HG02970 (cell line): ENCODE data around the gene CCDC158.
"Not testable (repeated sequence)": the region's sequence is repeated elsewhere in the genome, so short reads cannot be mapped to it uniquely, and the experiment has no call there.

Experiments
- ATAC-seq: cut with Tn5 transposase; IDR thresholded peaks from one replicate; pipeline ENCODE4 v1.9.1; 2021; ENCODE audit warnings: mild to moderate bottlenecking, moderate library complexity, moderate number of reproducible peaks; ENCODE audit not compliant: unreplicated experiment, low FRiP score

CCDC158 gene

DNA sequence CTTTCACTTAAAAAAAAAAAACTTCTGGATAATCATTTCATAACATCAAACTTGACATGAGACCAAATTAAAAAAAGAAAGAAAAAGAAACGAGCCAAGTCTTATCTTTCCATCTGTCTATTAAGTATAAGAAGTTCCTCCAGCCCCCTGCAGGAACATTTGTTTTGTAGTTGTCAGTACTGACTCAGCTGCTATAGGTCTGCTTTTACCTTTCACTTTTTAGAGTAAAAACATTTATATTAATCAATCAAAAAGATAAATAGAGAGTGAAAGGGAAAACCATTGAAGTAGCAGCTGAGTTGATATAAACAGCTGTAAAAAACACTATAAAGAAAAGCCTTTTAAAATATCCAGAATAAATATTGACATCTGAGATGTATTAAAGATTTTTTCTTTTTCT, 46.1 kb downstream of the CCDC158 start:
- no peak for ATAC-seq

DNA sequence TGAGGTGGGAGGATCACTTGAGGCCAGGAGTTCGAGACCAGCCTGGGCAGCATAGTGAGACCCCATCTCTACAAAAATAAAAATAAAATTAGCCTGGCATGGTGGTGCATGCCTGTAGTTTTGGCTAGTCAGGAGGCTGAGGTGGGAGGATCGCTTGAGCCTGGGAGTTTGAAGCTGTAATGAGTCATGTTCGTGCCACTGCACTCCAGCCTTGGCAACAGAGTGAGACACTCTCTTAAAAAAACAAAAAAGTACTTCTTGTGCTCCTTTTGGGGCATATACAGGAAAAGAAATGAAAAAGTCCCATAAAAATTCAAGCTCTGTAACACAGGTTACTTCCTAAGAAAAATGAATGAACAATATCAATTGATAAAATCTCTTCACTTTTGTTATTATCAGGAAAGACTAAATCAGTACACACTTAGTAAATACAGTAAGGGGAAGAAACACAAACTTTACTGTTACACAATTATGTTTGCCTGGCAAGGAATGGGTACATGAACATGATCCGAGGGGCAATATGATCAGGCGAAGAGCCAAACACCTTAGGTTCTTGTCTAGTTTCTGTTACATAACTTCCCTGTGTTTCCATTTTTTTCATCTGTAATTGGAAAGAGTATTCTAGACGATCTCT, 46.9 kb downstream of the CCDC158 start:
- no peak for ATAC-seq

DNA sequence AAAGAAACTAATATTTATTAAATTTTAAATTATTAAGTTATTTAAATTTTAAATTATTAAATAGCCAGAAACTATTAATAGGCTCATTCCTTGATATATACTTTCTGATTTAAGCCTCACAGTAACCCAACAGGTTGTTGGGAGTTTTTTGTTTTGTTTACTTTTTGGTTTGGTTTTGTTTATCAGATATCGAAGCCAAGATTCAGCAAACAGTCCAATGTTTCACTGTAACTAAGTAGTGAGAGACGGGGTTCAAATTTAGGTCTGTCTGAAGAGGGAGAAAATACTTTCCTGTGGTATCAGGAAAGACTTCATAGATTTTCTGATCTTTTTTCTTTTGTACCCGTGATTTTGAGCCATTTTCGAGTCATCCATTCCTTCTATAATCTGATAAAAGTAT, 54.2 kb downstream of the CCDC158 start:
- no peak for ATAC-seq

DNA sequence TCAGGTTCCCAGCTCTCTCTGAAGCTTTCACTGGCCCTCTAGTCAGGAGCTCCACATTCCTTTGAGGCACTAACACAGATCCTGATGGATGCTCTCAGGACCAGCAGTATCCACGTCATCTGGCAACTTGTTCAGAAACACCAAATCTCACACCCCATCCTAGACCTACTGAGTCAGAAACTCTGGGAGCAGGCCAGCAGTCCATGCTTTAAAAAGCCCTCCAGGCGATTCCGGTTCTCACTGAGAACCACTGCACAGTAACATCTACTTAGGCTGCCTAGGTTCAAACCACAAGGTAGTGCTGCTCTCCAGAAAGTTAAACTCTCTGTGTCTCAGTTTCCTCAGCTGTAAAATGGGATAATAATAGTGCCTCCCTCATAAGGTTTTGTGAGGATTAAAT, 55.3 kb downstream of the CCDC158 start:
- no peak for ATAC-seq

DNA sequence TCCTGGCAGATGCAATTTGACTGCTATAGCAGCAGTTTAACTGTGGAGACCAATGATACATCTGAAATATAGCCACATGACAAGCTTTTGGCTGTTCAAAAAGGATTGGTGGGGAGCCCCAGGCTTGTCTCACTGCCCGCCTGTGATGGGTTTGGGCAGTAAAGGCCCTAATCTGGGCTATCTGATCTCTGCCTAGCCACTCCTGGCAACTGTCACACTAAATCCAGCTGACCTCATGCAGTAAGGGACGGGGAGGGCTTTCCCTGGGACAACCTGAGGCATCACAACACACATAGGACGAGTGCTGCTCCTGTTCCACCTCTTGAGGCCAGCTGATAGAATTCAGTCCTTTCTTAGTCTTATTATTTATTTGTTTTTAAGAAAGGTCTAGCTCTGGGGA, 56.2 kb downstream of the CCDC158 start:
- no peak for ATAC-seq

DNA sequence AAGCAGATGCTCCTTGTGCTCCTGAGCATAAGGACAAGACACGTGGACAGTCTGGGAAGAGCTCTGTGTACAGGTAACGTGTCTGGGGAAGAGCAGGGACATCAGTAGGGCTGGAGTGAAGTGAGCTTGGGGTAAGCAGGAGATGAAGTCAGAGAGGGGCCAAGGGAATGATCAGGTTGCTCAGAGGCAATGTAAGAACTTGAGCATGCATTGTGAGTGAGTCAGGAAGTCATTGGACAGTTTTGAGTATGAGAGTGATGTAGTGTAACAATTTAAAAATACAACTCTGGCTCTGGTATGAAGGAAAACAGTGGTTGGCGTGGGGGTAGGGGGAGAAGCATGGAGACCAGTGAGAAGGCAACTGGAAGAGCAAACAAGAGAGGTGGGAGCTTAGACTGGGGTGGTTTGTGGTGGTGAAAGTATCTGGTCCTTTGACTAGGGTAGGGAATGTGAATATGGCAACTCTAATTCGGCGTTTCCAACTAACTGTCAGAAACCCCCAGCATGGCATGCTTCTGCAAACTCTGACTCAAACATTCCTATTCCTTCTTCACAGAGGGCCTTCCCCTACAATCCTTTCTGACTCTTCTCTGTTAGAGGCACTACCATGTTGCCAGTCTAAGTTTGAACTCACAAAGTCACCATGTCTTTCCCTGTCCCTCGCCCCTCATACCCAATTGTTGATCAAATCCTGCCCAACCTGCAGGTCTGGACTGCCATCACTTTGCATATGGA, 57.2 kb downstream of the CCDC158 start:
- no peak for ATAC-seq

DNA sequence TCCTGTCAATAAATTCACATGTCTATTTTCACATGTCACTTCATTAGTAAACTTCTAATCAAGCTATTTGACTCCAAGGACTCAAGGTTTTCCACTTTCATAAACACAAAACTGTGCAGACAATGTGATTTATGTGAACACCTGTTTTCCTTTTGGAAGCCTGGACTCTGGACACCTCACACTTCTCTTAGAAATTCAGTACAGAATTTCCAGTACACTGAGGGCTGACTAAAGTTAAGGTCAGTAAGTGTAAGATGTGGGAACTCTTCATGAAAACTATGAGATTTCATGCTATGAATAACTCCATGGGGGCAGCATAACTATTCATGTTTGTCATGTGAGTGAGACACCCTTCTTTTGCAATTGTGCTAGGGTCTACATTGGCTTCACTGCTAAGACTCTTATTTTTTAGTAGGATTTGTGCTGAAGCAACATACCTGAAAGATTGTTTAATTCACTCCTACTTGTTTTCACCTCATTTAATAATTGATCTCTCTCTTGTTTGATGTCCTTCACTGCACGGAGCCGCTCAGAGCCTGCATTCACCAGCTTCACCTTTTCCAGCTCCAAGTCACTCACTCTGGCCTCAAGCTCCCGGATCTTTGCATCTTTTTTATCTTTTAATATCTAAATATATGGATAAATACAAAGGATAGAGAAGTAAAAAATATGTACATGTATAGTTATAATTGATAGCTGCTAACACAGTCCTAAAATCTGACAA, 59.1 kb downstream of the CCDC158 start:
- ATAC-seq: no peak

DNA sequence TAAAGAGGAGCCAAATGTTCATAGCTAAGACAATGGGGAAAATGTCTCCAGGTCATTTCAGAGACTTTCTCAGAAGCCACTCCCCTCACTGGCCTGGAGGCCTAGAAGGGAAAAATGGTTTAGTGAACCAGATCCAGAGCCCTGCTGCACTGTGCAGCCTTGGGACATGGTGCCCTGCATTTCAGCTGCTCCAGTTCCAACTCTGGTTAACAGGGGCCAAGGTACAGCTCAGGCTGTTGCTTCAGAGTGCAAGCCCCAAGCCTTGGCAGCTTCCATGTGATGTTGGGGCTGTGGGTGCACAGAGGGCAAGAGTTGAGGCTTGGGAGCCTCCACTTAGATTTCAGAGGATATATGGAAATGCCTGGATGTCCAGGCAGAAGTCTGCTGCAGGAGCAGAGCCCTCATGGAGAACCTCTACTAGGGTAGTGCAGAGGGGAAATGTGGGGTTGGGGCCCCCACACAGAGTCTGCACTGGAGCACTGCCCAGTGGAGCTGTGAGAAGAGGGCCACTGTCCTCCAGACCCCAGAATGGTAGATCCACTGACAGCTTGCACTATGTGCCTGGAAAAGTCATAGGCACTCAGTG, 61.0 kb downstream of the CCDC158 start:
- ATAC-seq: not testable (repeated sequence)

DNA sequence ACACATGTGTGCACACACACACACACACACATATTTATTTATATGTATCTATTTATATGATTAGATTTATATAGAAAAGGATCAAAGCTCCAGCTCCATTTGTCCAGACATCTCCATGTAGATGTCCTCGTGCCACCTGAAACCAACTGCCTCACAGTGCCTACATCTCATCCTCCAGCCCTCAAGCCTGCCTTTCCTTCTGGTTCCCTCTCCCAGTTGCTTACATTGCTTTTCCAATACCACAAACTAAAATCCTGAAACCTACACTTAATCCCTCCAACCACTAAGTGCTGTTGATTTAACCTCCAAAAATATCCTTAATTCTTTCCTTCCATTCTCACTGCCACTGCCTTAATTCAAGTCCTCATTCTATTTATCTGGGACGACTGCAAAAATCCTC, 63.0 kb downstream of the CCDC158 start:
- no peak for ATAC-seq

DNA sequence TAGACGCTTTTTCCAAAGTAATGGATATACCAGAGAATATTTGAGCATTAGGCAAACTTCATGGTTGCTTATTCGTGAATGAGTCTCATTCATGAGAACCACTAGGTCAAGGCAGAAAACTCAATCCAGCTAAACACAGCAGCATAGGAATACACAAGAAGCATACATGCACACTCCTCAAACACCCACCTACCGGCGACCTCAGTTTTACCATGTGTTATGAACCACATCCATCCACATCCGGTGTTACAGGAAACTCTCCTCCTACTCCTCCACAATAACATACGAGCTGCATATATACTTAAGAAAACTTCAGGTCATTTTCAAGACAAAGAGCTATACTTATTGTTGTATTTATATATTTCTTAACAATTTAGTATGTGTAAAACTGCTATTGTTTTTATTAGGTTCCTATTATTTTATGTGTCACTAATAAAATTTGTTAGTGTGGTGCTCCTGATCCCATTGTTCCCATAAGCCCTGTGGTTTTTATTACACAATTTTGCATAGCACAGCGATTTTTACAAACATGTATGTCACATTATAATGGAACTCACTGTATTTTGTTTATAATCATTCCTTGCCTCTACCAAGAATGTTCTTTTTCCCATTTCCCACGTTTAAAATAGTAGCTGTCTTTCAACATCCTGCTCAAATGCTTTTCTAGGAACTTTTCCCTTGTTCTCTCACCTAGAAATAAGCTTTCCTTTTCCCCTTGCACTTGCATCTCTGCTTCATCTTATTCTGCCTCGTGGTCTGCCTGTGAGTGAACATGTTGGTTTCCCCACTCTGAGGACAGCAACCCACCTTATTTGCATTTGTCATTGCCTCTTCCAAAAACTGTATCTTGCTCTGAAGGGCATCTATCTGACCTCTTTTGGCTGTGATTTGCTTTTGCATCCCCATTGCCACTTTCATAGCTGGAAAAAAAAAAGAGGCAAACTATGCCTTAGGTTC, 66.1 kb downstream of the CCDC158 start:
- ATAC-seq: no peak

DNA sequence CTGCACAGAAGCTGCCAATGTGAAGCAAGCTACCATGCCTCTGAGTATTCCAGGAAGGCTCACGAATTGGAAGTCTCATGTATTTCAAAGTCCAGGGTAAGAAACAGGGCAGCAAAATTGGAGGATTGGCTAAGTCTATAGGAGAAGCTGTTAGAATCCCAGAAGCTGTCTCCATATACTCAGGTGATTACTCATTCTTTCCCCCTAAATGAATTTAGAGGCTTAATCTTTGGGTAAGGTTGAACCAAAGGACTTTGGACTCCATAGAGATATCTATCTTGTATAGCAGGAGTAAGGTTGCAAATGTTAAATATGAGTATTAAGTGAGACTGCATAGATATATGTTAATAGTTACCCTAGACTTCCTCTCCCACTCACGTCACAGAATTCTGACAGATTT, 78.1 kb downstream of the CCDC158 start:
- ATAC-seq: no peak

DNA sequence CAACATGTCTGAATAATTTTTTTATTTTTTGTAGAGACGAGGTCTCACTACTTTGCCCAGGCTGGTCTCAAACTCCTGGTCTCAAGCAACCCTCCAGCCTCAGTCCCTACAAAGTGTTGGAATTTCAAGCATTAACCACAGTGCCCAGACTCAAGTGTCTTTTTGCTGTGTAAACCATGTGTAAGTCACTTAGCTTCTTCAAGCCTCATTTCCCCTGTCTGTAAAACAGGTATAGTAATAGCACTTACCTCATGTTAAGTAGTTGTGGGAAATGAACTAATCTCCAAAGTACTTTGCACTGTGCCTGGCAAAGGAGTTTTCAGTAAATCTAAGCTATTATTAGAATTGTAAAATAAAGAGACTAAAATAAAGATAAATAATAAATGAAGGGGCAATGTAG, 78.8 kb downstream of the CCDC158 start:
- no peak for ATAC-seq

DNA sequence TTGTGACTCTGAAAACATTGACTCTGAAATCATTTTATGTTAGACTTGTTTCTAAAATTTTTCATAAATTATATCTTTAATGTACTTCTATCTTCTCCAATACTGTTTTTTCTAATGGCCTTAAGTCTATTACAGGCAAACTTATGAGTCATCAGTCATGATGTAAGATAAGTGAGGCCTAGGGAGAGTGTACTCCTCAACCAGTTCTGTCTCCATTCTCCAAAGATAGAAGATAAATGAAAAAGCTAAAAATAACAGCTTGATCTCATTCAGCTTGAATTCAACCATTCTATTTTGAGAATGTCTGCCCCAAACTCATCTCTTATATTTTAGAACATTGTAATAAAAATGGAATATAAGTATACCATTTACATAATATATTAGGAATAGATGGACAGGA, 79.9 kb downstream of the CCDC158 start:
- no peak for ATAC-seq

DNA sequence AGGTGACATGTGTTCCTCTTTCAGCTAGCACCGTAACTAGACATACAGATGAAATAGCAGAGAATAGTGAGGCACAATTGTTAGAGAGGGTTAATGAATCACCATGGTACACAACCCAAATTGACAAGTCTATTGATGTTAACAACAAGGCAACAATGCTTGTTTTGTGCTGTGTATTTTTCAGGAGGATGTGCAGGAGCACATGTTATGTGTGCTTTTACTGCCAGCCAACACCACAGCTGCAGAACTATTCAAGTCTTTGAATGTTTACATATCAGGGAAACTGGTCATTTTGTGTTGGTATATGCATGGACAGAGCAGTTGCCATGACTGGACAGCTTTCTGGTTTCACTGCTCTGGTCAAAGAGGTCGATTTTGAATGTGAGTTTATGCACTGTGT, 81.6 kb downstream of the CCDC158 start:
- no peak for ATAC-seq

DNA sequence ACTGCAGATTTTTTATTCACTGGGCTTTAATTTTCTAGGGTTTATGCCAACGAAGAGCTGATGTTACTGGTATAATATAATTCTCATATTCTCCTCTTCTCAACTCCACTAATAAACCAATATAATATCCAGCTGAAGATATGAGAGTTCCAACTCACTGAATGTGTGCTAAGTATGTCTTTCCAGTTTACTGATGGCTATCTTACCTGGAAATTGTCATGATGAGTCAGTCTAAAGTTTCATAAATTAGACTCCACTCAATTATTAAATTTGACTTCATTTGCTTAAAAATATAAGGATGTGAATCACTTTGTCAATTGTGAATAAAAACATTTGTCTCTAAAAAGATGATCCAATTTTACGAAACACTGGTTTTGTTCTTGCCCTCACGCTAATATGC, 86.1 kb downstream of the CCDC158 start:
- ATAC-seq: no peak

DNA sequence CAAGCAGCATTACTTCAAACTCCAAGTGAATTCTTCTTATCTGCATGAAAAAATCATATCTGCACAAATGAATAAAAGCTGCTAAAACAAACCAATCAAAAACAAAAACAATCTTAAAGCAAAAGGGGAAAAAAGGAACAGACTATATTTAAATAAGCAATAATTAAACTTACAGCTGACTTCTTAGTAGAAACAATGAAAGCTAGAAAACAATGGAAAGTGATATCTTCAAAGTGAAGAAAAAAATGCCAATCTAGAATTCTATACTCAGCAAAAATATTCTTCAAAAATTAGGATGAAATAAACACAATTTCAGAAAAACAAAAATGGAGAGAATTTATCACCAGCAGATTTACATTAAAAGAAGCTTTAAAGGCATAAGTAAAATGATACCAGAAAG, 94.4 kb downstream of the CCDC158 start:
- no peak for ATAC-seq

DNA sequence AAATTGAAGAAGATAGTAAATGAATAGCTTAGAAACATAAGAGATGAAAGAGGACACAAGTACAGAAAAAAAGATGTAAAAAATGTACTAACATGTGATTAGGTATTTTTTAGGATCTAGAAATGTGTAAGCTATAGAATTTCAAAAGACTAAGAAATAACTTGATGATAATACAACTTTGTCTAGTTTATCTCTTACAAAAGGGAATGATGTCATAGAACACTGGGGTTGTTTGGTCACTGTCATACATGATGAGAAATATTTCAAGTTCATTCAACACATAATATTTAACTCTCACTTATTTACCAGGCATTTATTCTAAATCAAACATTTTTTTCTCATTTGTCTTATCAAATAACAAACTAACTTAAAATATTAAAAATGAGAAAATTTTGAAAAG, 95.9 kb downstream of the CCDC158 start:
- ATAC-seq: no peak

DNA sequence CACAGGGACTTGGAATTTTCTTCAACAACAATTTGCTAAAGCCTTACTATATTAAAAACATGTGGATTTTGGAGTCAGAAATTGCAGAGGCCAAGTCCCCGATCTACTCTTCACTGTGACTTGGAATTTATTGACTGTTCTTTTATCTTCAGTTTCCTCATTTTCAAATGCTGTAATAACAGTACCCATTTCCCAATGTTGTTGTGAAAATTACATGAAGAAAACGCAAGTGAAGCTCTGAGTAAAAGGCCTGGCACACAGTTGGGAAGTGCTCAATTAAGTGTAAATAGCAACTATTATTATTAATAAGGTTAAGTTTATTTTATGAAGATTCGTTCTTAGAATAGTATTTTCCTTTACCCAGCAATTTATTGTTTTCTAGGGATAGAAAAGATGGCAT, 98.7 kb downstream of the CCDC158 start:
- no peak for ATAC-seq

DNA sequence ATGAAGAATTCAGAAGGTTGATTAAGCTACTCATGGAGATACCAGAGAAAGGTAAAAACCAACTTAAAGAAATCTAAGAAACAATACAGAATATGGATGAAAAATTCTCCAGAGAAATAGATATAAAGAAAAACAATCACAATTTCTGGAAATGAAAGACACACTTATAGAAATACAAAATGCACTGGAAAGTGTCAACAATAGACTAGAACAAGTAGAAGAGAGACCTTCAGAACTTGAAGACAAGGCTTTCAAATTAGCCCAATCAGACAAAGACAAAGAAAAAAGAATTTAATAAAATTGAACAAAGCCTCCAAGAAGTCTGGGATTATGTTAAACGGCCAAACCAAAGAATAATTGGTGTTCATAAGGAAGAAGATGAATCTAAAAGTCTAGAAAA, 104.8 kb downstream of the CCDC158 start:
- no peak for ATAC-seq

DNA sequence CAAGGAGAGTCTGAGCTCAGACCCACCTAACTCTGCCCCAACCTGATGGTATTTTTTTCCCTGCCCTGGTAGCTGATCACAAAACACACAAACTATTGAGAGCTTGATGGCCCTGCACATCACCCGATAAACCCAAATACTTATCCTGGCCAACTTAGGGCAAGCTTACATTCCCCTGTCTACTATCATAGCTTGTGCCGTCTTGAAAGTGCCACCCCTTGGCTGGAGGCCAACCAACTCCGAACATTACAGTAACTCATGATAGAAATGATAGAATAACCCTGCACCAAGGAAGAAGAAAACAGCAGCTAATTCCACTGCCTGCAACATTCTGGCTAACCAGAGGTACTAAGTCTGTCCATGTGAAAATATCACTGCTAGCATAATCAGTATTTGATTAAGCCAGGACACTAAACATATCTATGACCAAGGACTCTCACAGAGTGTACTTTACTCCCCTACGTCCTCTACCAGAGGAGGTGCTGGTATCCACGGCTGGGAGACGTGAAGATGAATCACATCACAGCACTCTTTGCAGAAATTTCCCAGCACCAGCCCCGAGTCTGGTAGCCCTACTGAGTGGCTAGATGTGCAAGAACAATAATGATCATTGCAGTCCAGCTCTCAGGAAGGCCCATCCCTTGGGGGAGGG, 105.5 kb downstream of the CCDC158 start:
- no peak for ATAC-seq
